HL-60/S4 (cell line): ENCODE results near the gene ANO3.
"Not testable (repeated sequence)": the region's sequence is repeated elsewhere in the genome, so short reads cannot be mapped to it uniquely, and the experiment has no call there.

Experiments
- in situ Hi-C: fragments of 300-500 bp; cut with MboI; formaldehyde crosslinking; loops from 2 replicates; pipeline ENCODE4 v1.14.3; 2022; ENCODE audit warnings: low sequenced_read_pairs

The ANO3 gene

DNA sequence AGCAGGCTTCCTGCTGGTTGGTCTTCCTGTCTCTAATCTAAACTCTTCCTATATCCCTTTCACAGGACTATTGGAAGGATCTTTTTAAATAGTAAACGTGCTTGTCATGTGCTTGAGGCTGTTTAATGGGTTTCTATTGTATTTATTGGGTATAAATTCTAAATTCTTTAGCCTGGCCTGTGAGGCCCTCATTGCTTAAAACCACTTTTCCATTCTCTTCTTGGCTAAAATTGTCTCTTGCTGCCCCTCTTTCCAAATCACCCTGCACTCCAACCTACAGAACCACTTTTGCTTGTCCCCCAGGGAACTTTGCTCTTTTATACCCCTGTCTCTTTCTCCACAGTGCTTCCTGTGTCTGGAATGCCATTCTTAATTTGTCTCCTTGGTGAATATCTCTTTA lies 286.5 kb downstream of the ANO3 start:
- in situ Hi-C loops, result no loop called here

DNA sequence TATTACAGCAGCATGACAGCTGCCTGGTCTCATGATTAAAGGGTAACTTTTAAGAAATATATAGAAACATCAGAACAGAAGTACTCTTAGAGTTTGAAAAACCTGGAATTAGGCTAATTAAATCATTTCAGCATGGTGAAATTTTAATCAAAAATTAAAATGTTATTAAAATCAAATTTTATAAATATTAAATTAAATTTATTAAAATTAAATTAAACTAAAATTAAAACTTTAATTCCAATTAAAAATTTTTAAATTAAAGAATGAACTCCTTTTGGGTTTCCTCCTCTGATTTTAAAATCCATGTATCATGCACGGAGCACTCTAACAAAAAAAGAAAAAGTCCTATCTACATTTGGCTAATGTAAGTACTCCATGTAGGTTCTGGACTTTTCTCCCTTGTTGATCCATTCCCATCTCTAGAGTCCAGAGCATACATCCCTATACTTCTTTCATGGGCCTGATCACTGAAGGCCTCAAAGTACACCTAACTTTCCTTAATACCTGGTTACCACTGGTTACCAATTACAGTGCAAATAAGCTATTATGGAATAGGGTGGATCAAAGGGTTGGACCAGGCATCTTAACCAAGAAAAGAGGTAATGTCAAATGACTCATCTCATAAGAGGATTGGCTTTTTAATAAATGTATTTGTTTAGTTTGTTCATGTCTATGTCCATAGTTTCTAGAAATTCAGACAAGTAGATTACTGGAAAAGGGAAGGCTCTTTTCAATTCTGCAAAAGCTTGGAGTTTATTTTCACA lies 288.5 kb downstream of the ANO3 start:
- in situ Hi-C loops, result no loop called here

- in situ Hi-C loops, result no loop called here
These were observed 289.2 kb downstream of the ANO3 start for GRCh38 chr11:26621132-26621531.

DNA sequence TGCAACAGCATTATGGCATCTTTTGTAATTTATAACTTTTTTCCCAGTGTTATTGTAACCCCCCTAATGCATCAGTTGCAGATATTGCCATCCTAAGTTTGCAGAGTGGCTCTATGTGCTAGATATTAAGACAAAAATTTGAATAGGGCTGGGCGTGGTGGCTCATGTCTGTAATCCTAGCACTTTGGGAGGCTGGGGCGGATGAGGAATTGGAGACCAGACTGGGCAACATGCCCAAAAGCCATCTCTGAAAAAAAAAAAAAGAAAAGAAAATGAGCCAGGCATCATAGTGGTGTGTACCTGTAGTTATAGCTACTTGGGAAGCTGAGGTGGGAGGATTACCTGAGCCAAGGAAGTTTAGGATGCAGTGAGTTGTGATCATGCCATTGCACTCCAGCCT lies 290.3 kb downstream of the ANO3 start:
- in situ Hi-C loops, result no loop called here

DNA sequence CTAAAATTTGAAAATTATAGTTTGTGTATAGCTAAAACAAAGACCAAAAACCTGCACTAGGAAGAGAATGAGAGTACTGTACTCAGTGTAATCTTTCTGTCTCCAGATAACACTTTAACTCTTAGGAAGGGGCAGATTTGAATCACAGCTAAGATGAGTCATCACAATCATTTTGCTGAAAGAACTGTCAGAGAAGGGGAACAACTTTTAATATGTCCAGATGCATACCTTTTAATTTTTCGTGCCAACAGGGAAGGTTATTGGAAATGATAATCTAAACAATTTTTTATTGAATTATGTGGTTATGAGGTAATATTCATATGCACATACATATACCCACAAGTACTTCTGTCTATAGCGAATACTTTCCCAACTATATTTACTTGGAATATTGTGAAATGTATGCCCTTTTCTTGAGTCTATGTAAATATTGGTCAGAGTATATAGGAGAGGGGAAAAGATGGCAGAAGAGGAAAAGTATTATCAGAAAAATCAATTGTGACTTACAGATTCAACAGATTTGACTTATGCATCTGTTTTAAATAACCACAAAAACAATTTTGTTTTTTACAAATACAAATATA lies 291.2 kb downstream of the ANO3 start:
- in situ Hi-C loops, result no loop called here

GRCh38 chr11:26626346-26626745 lies 294.4 kb downstream of the ANO3 start:
- in situ Hi-C loops, result no loop called here

DNA sequence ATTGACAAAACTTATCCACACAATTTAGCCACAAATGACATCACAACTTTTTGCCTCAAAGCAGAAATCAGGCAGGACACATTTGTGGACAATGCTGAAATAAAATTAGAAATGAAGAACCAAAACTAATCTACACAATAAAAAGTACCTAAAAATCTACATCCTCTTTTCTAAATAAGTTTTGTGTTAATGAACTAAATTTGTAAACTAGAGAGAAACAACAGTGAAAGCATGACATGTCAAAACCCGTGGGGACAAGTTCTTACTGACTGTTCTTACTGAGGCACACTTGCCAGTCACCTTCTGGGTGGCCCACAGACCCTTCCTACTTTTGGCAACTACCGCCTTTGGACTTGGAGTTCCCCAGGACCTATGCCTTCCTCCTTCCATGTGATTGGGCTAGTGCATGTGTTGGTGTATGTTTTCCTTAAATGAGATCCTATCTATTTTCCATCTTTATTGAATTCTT lies 300.8 kb downstream of the ANO3 start:
- in situ Hi-C loops, result no loop called here

- in situ Hi-C loops, result not testable (repeated sequence)
These were observed 311.4 kb downstream of the ANO3 start for GRCh38 chr11:26643314-26643713.

- in situ Hi-C loops, result no loop called here
These were observed 318.0 kb downstream of the ANO3 start for GRCh38 chr11:26649884-26650283.

DNA sequence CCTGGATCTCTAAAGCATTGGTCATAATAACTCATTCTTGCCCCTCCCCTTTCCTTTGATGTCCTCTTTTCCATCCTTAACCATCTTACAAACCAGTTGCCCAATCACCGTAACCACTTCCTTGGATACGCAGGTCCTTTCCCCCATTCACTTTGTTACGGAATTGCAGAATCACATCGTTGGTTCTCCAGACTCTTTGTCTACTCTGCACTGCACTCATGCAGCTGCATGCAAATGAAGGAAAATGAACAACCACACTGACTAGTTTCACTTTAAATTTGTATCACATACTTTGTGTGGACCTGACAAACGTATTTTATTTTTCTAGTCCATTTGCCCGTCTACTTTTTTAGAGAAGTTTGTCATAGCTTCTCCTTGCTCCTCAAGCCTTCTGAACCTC lies 320.0 kb downstream of the ANO3 start:
- in situ Hi-C loops, result no loop called here

GRCh38 chr11:26655287-26655686 lies 323.4 kb downstream of the ANO3 start:
- in situ Hi-C loops, result no loop called here

GRCh38 chr11:26662916-26663315 lies 331.0 kb downstream of the ANO3 start:
- in situ Hi-C loops, result no loop called here

GRCh38 chr11:26665036-26665435 lies 333.1 kb downstream of the ANO3 start:
- in situ Hi-C loops, result no loop called here

DNA sequence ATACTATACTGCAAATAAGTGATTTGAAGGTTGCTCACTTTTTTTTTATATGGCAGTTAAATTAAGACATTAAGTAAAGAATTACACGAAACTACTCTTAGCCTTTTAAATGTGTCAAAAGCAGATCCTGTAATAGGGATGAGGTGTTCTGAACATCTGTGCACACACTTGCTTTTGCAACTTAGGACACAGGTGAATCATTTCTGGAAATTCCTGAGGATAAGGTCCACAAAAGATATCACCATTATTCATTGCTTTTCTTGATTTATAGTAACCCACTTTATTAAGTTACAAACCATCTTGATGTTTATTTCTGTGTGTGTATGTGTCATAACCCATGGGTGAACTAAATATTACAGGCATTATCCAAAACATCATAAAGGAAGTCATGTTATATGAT lies 334.0 kb downstream of the ANO3 start:
- in situ Hi-C loops, result no loop called here

DNA sequence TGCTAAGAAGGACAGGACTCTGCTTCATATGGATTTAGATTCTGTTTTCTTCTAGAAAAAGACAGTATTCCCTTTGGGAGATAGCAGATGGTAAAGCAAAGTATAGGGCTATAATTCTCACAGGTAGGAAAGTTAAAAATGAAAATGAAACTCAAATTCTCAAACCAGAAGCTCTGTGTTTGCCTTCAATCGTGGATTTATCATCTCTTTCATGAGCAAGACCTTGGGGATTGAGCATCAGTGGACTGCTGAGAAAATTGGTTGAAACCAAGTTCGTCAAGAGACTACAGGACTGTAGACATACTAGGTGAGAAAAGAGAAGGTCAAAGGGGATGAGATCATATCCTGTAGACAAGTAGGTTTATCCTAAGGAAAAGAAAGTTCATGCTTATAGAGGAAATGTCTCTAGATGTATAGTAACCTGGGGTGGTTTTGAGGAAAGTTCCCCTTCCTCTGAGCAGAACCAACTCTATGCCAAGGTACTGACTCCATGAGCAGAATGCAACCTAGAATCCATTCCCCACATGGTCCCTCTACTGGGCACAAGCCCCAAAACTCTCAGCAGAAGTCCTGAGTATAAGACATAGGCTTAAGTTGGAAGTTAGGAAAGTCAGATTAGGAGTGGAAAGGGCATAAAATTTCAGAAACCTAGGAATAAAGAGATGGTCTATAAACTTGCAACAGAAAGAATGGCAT lies 343.5 kb downstream of the ANO3 start:
- in situ Hi-C loops, result no loop called here

DNA sequence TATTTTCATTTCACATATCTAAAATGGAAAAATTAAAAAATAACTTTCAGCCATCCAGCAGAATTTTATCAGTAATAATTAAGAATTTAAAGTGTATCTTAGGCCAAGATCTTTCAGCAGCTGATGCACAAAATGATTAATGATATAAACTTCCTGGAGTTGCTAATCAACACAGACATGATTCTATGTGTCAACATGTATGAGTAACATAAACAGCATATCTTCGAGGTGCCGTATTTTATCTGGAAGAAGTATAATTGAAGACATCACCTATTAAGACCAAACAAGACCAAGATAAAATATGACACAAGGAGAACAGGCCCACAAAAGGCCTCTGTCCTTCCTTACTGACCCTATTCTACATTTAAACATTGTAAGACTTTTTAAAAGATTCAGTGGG lies 344.7 kb downstream of the ANO3 start:
- in situ Hi-C loops, result no loop called here

GRCh38 chr11:26677566-26677965 lies 345.6 kb downstream of the ANO3 start:
- in situ Hi-C loops, result no loop called here

GRCh38 chr11:26687351-26687750 lies 355.4 kb downstream of the ANO3 start:
- in situ Hi-C loops, result no loop called here

DNA sequence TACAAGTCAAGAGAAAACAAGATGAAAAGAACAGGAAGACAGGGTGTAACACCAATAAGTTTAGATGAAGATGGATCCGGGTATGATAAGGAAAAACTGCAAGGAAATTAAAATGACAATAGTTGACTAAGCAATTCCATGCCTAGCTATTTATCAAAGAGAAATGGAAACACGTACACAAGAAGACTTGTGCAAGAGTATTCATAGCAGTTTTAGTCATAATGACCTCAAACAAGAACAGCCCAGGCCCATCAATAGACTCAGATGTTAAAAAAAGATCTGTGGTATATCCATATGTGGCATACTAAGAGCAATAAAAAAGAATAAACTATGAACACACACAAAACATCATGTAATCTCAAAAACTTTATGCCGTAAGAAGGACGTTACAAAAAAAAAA lies 356.8 kb downstream of the ANO3 start:
- in situ Hi-C loops, result no loop called here

DNA sequence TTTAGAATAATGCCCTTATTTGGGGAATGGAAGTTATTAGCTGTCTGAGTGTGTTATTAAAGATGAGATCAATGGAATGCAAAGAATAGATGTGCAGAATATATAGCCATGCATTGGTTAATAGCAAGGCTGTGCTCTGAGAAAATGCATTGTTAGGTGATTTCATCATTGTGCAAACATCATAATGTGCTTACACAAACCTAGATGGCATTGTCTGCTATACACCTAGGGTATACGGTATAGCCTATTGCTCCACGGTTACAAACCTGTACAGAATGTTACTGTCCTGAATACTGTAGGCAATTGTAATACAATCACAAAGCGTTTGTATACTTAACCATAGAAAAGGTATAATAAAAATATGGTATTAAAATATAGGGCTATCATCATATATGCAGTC lies 364.4 kb downstream of the ANO3 start:
- in situ Hi-C loops, result no loop called here

- in situ Hi-C loops, result no loop called here
These were observed 366.3 kb downstream of the ANO3 start for GRCh38 chr11:26698224-26698623.

DNA sequence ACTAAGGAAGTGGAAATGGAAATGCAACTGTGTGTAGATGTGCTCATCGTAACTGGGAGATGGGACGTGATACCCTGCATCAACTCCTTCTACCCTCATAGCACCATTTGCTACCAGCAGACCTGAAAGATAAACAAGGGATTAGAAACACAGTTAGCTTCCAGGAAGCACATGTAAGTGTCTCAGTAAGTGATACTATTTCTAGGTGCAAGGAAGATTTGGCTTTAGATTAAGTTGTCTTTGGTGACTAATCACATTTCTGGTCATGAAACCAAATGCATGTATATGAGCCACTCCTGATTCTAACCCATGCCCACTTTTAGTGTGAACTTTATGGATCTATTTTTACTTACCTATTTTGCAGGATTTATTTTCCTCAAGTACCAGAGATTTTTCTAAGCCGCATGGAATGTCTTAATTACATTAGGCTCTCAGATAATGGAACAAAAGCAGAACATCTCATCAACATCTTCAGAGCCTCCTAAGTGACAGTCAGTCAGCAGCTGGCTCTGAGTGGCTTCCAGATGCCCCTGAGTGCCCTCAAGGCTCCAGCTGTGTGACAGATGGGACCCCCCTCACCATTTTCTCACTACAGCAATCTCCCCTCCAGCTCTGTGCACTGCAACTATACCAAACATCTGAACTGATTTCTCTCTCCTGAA lies 368.8 kb downstream of the ANO3 start:
- in situ Hi-C loops, result no loop called here
